ENCODE results near the gene POP5. TPM values are rescaled to one million over a fixed set of nuclear protein-coding genes. Genes with fewer than 3 reads are reported as not detected.

Gene POP5
- total and polyA plus RNA-seq, 12 donors, result 31.4 to 158 (median 68.9) TPM

DNA sequence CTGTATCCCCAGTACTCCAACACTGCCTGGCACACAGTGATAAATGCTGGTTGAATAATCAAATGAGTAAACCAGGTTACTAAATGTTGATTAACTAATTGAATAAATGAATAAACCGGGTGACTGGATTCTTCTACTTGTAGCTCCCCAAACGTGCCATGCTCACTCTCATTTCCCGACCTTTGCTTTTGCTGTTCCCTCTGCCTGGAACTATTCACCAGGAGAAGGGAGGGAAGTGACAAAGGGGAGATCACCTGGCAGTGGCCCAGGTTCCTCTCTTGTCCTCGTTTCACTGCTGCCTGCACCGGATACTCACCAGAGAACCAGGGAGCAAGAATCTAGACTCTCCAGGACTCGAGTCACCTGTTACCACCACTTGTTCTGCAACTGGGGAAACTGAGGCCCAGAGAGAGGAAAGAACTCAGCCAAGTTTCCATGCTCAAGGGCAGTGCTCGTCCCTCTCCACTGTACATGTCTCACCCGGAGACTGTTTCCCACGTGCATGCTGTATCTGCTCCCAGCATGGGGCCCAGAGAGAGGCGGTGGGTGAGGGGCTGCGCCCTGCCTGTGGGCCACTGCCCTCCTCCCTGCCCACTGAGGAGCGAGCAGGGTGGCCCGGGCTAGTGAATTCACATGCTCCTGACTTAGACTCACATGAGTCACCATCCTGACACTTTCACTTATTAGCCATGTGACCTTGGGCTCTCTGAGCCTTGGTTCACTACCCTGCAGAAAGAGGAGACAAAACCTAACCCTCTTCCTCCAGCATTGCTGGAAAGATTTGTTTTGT lies 17.7 kb upstream of the POP5 start:
- peak; percentile 67 to 82 (median 77) for DNase-seq
- no peaks in the 10 kb centered on the region for H3K36me3 ChIP-seq (replicated peaks in 1 of 2)
- WGBS, 4 donors, result 25 to 35% (median 29%) methylated on average over 8 to 13 of the region's 13 CpGs
- no peaks in the 10 kb centered on the region for H3K9me3 ChIP-seq (replicated peaks in 1 of 3)
- H3K4me3 ChIP-seq, result peak overlapping the region in 1 of 4 donors; percentile 37
- no peaks in the 10 kb centered on the region for H3K27me3 ChIP-seq
- peaks cover 13 to 19% of the 10 kb centered on the region in 2 donors for H3K4me1 ChIP-seq (replicated peaks in 1 of 2)
- TF ChIP-seq CTCF (IDR thresholded peaks at IDR 0.05) (no peak), POLR2A (IDR thresholded peaks at IDR 0.05) (peak in 1 of 2 donors; percentile 52)
- intact Hi-C loops (cut with DNase I), result no loop called here
- peak overlapping the region; percentile 30 to 88 (median 77) for H3K27ac ChIP-seq

GRCh38 chr12:120597861-120598260 lies 16.7 kb upstream of the POP5 start:
- Histone ChIP-seq H3K36me3 (replicated peaks in 1 of 2) (no peaks in the 10 kb centered on the region), H3K27ac (no peak overlapping the region), H3K27me3 (no peaks in the 10 kb centered on the region), H3K4me3 (no peak overlapping the region), H3K9me3 (replicated peaks in 1 of 3) (no peaks in the 10 kb centered on the region), H3K4me1 (replicated peaks in 1 of 2) (peaks cover 13 to 19% of the 10 kb centered on the region in 2 donors)
- intact Hi-C loops (cut with DNase I), result no loop called here
- TF ChIP-seq CTCF (IDR thresholded peaks at IDR 0.05) (no peak), POLR2A (IDR thresholded peaks at IDR 0.05) (no peak)
- DNase-seq, result no peak
- 68 to 79% (median 70%) methylated on average over 3 of the region's 3 CpGs for WGBS, 4 donors

- no peak for TF ChIP-seq CTCF (IDR thresholded peaks at IDR 0.05)
- TF ChIP-seq POLR2A (IDR thresholded peaks at IDR 0.05), result no peak
- WGBS, 4 donors, result 91 to 97% (median 96%) methylated on average over 3 of the region's 3 CpGs
- Histone ChIP-seq H3K27ac (no peak overlapping the region), H3K9me3 (replicated peaks in 1 of 3) (no peaks in the 10 kb centered on the region), H3K36me3 (replicated peaks in 1 of 2) (no peaks in the 10 kb centered on the region), H3K4me3 (no peak overlapping the region), H3K27me3 (no peaks in the 10 kb centered on the region), H3K4me1 (replicated peaks in 1 of 2) (peaks cover 10 to 13% of the 10 kb centered on the region in 2 donors)
- no peak for DNase-seq
- intact Hi-C loops (cut with DNase I), result no loop called here
Measured at GRCh38 chr12:120596901-120597300, 15.7 kb upstream of the POP5 start.

- Histone ChIP-seq H3K27me3 (no peaks in the 10 kb centered on the region), H3K27ac (no peak overlapping the region), H3K4me1 (replicated peaks in 1 of 2) (no peaks in the 10 kb centered on the region), H3K4me3 (no peak overlapping the region), H3K36me3 (replicated peaks in 1 of 2) (no peaks in the 10 kb centered on the region), H3K9me3 (replicated peaks in 1 of 3) (no peaks in the 10 kb centered on the region)
- TF ChIP-seq CTCF (IDR thresholded peaks at IDR 0.05) (no peak), POLR2A (IDR thresholded peaks at IDR 0.05) (no peak)
- intact Hi-C loops (cut with DNase I), result loop anchor here in 1 of 2 donors (5.0 kb wide), 1 partner anchor 375 kb away; no protein-coding TSS in a partner anchor
- 73 to 82% (median 80%) methylated on average over 7 to 8 of the region's 8 CpGs for WGBS, 4 donors
- DNase-seq, result no peak
Measured at GRCh38 chr12:120592121-120593049, 11.2 kb upstream of the POP5 start.
